CD4-positive, alpha-beta T cell treated with Interleukin-15 for 4 hours (primary cell): ENCODE results near the gene KIF2B.
"Not testable (repeated sequence)": the region's sequence is repeated elsewhere in the genome, so short reads cannot be mapped to it uniquely, and the experiment has no call there.

Experiments
- DNase-seq: peaks from one replicate; pipeline ENCODE4 v3.0.0-alpha.2; 2020; ENCODE audit warnings: low spot score

The KIF2B gene

GRCh38 chr17:53822764-53823163 is at the start of gene KIF2B:
KIF2B (plus strand) TSS chr17:53822927; CDS start chr17:53823034, 107 bp downstream.
- no peak for DNase-seq

- DNase-seq: no peak
These were observed 42.4 kb upstream of the KIF2B start for GRCh38 chr17:53780320-53780719.

- DNase-seq: no peak
These were observed 31.2 kb upstream of the KIF2B start for GRCh38 chr17:53791551-53791950.

- DNase-seq: no peak
These were observed 30.3 kb upstream of the KIF2B start for GRCh38 chr17:53792451-53792850.

GRCh38 chr17:53792997-53793396 is 29.7 kb upstream of the KIF2B start:
- no peak for DNase-seq

- DNase-seq: no peak
These were observed 27.9 kb upstream of the KIF2B start for GRCh38 chr17:53794875-53795274.

- DNase-seq: no peak
These were observed 26.1 kb upstream of the KIF2B start for GRCh38 chr17:53796642-53797041.

GRCh38 chr17:53797501-53797900 is 25.2 kb upstream of the KIF2B start:
- no peak for DNase-seq

GRCh38 chr17:53804437-53804836 is 18.3 kb upstream of the KIF2B start:
- no peak for DNase-seq

- no peak for DNase-seq
These were observed 16.3 kb upstream of the KIF2B start for GRCh38 chr17:53806473-53806872.

- no peak for DNase-seq
These were observed 15.4 kb upstream of the KIF2B start for GRCh38 chr17:53807286-53807685.

- no peak for DNase-seq
These were observed 4.5 kb upstream of the KIF2B start for GRCh38 chr17:53818271-53818670.

GRCh38 chr17:53818929-53819328 is 3.8 kb upstream of the KIF2B start:
- DNase-seq: no peak

- DNase-seq: no peak
These were observed 2.8 kb upstream of the KIF2B start for GRCh38 chr17:53819956-53820355.

GRCh38 chr17:53823341-53824050 is 769 bp downstream of the KIF2B start:
- no peak for DNase-seq

- DNase-seq: not testable (repeated sequence)
These were observed 12.0 kb downstream of the KIF2B start for GRCh38 chr17:53834771-53835170.

- DNase-seq: no peak
These were observed 14.4 kb downstream of the KIF2B start for GRCh38 chr17:53837131-53837530.

GRCh38 chr17:53844491-53845107 is 21.9 kb downstream of the KIF2B start:
- no peak for DNase-seq

GRCh38 chr17:53871128-53871527 is 48.4 kb downstream of the KIF2B start:
- not testable (repeated sequence) for DNase-seq
